ENCODE measurements around the gene ATG9B. TPM values are rescaled to one million over a fixed set of nuclear protein-coding genes. Genes with fewer than 3 reads are reported as not detected.

Gene ATG9B
- total RNA-seq, 1 donor from 2014 or later: 11.8 TPM

DNA sequence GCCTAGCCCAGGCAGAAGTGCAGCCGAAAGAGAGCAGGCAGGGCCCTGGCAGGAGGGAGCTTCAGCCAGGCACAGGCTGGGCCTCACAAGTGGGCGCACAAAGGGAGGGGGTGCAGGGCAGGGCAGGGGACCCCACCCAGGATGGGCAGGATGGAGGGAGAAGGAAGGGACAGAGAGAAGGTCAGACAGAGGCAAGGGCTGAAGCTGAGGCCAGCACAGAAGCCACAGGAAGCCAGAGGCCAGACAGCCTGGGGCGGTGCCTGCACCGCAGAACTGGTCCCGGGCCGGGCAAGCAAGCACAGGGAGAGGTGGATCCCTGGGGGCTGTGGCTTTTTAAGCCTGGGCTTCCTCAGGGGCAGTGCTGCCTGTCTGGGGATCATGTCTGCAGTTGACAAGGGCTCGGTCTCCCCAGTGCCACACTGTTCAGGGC is 16.8 kb downstream of the ATG9B start:
- Mint-ChIP-seq H3K4me3 (no peak overlapping the region), H3K27me3 (ENCODE audit: low read depth) (peaks cover 10% of the 10 kb centered on the region), H3K9me3 (no peaks in the 10 kb centered on the region), H3K4me1 (peaks cover 26% of the 10 kb centered on the region), H3K36me3 (no peaks in the 10 kb centered on the region), H3K27ac (no peak overlapping the region)
- DNase-seq (ENCODE audit: low spot score in 2 of 2, unreplicated experiment in 2 of 2): no peak
- no peak for TF ChIP-seq CTCF (IDR thresholded peaks at IDR 0.05; ENCODE audit: unreplicated experiment)

DNA sequence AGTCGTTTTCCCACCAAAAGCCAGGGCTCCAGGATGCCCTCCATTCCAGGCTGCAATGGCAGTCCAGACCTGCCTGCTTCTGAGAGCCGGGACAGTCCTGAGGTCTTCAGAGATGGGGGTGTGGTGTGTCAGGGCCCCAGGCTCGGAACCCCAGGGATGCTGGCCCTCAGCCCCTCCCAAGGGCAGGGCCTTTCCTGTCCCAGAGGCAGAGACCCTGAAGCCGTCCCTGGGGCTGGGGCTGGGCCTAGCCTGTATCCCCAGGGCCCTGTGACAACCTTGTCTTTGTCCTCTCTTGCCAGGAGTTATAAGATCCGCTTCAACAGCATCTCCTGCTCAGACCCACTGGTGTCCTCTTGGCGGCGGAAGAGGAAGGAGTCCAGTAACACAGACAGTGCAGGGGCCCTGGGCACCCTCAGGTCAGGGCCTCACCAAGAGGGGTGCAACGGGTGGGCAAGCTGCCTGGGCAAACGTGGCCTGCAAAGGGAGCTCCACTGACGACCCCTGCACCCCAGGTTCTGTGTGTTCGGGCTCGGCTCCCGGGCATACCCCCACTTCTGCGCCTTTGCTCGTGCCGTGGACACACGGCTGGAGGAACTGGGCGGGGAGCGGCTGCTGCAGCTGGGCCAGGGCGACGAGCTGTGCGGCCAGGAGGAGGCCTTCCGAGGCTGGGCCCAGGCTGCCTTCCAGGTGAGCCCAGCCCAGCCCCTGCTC is 17.5 kb downstream of the ATG9B start:
- peaks cover 5% of the 10 kb centered on the region for H3K27me3 Mint-ChIP-seq (ENCODE audit: low read depth)
- H3K9me3 Mint-ChIP-seq: no peaks in the 10 kb centered on the region
- no peak overlapping the region for H3K27ac Mint-ChIP-seq
- H3K4me3 Mint-ChIP-seq: no peak overlapping the region
- H3K36me3 Mint-ChIP-seq: no peaks in the 10 kb centered on the region
- DNase-seq (ENCODE audit: low spot score in 2 of 2, unreplicated experiment in 2 of 2): no peak
- no peak for TF ChIP-seq CTCF (IDR thresholded peaks at IDR 0.05; ENCODE audit: unreplicated experiment)
- peaks cover 24% of the 10 kb centered on the region for H3K4me1 Mint-ChIP-seq

- H3K27me3 Mint-ChIP-seq (ENCODE audit: low read depth): peaks cover 3% of the 10 kb centered on the region
- no peaks in the 10 kb centered on the region for H3K36me3 Mint-ChIP-seq
These were observed 18.7 kb downstream of the ATG9B start for GRCh38 chr7:151005566-151005965.

DNA sequence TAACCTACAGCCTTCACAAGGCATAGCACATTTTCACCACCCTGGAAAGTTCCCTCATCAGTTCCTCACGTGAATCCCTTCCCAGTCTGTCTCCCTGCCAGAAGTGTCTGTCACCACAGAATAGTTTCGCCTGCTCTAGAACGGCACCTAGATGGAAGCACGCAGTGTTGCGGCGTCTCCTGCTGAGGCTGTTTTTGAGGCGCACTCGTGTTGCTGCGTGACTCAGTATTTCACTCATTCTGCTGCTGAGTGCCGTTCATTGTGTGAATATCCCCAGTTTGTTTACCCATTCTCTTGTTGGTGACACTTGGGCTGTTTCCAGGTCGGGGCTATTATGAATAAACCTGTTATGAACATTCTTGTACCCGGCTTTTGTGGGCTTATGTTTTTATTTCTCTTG is 20.7 kb downstream of the ATG9B start:
- H3K9me3 Mint-ChIP-seq: no peaks in the 10 kb centered on the region
- peaks cover 10% of the 10 kb centered on the region for H3K4me1 Mint-ChIP-seq
- no peak for DNase-seq (ENCODE audit: low spot score in 2 of 2, unreplicated experiment in 2 of 2)
- H3K27me3 Mint-ChIP-seq (ENCODE audit: low read depth): peaks cover 3% of the 10 kb centered on the region
- H3K36me3 Mint-ChIP-seq: no peaks in the 10 kb centered on the region
- no peak overlapping the region for H3K27ac Mint-ChIP-seq
- no peak for TF ChIP-seq CTCF (IDR thresholded peaks at IDR 0.05; ENCODE audit: unreplicated experiment)
- no peak overlapping the region for H3K4me3 Mint-ChIP-seq

More at GRCh38 chr7:151005566-151005965, 18.7 kb downstream of the ATG9B start:
- TF ChIP-seq CTCF (IDR thresholded peaks at IDR 0.05; ENCODE audit: unreplicated experiment): no peak
- peaks cover 17% of the 10 kb centered on the region for H3K4me1 Mint-ChIP-seq
- DNase-seq (ENCODE audit: low spot score in 2 of 2, unreplicated experiment in 2 of 2): no peak
- H3K9me3 Mint-ChIP-seq: no peaks in the 10 kb centered on the region
- H3K4me3 Mint-ChIP-seq: no peak overlapping the region
- no peak overlapping the region for H3K27ac Mint-ChIP-seq

DNA sequence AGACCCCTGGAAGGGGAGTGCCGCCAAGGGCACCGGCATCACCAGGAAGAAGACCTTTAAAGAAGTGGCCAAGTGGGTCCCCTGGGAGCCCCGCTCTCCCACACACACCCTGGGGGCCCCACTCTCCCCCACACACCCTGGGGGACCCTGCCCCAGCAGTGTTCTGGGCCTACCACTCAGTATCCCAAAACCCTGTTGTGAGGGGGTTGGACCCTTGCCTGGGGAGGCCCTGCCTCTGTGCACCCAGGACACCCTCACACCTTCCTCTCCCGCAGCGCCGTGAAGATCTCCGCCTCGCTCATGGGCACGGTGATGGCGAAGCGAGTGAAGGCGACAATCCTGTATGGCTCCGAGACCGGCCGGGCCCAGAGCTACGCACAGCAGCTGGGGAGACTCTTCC is 22.7 kb downstream of the ATG9B start:
- DNase-seq (ENCODE audit: low spot score in 2 of 2, unreplicated experiment in 2 of 2): no peak
- Mint-ChIP-seq H3K4me1 (peaks cover 13% of the 10 kb centered on the region), H3K9me3 (no peaks in the 10 kb centered on the region), H3K36me3 (no peaks in the 10 kb centered on the region), H3K27ac (no peak overlapping the region), H3K27me3 (ENCODE audit: low read depth) (peaks cover 3% of the 10 kb centered on the region), H3K4me3 (no peak overlapping the region)
- TF ChIP-seq CTCF (IDR thresholded peaks at IDR 0.05; ENCODE audit: unreplicated experiment): no peak

Data from mesothelial cell of epicardium (in vitro differentiated cells).